A673 (cell line): Measurements from ENCODE around the gene MTM1. TPM values are rescaled to one million over a fixed set of nuclear protein-coding genes. Genes with fewer than 3 reads are reported as not detected.

Source experiments
- BruUV-seq: library from RNA; stranded (reverse); fragments of 400-500 nt; replicated peaks from 2 replicates; lab custom pipeline; 2021; lab: Mats Ljungman, UMichigan
- CTCF ChIA-PET: fragments of 300-600 bp; sonication (Branson Sonifier 250); formaldehyde crosslinking; loops from one replicate; lab custom pipeline; 2022; ENCODE audit warnings: antibody characterized with exemption; lab: Charles Lee
- POLR2A ChIA-PET: fragments of 300-600 bp; sonication (Branson Sonifier 250); formaldehyde crosslinking; loops from one replicate; lab custom pipeline; 2022; ENCODE audit warnings: antibody characterized with exemption; ENCODE audit not compliant: low non-redundant PET; lab: Charles Lee
- DNase-seq: peaks from one replicate; pipeline ENCODE4 v3.0.0-alpha.2; 2015; ENCODE audit warnings: low spot score
- H3K27ac ChIP-seq: fragments of 200-600 bp; sonication (generic); 2 replicates; pipeline ENCODE4 v1.5.1; 2016; ENCODE audit warnings: mixed run types, low read depth, mild to moderate bottlenecking, mixed read lengths, antibody characterized with exemption, low read length; ENCODE audit not compliant: poor library complexity, severe bottlenecking
- H3K27me3 ChIP-seq: fragments of 200-600 bp; sonication (generic); replicated peaks from 2 replicates; pipeline ENCODE4 v1.6.1; 2017; ENCODE audit warnings: mixed run types, low read depth, mild to moderate bottlenecking, mixed read lengths, antibody characterized with exemption, low read length; ENCODE audit not compliant: insufficient read depth, poor library complexity
- H3K36me3 ChIP-seq: fragments of 200-600 bp; sonication (generic); 2 replicates; pipeline ENCODE4 v1.6.1; 2016; ENCODE audit warnings: mixed run types, mild to moderate bottlenecking, mixed read lengths, antibody characterized with exemption, low read length; ENCODE audit not compliant: insufficient read depth, poor library complexity, severe bottlenecking
- H3K4me1 ChIP-seq: fragments of 200-600 bp; sonication (generic); 2 replicates; pipeline ENCODE4 v1.6.1; 2017; ENCODE audit warnings: mixed run types, mild to moderate bottlenecking, mixed read lengths, antibody characterized with exemption, low read length; ENCODE audit not compliant: insufficient read depth, poor library complexity, severe bottlenecking
- H3K4me3 ChIP-seq: fragments of 200-600 bp; sonication (generic); 2 replicates; pipeline ENCODE4 v1.5.1; 2016; ENCODE audit warnings: low read depth, mixed run types, mild to moderate bottlenecking, mixed read lengths, low read length; ENCODE audit not compliant: poor library complexity, severe bottlenecking
- H3K9me3 ChIP-seq: fragments of 200-600 bp; sonication (generic); 2 replicates; pipeline ENCODE4 v1.6.1; 2016; ENCODE audit warnings: mixed run types, low read depth, mild to moderate bottlenecking, mixed read lengths, antibody characterized with exemption, low read length; ENCODE audit not compliant: poor library complexity, severe bottlenecking
- EZH2 ChIP-seq: fragments of 200-600 bp; sonication (generic); IDR thresholded peaks from 2 replicates; pipeline ENCODE4 v1.6.1; 2017; ENCODE audit warnings: borderline replicate concordance, low read depth, mild to moderate bottlenecking, mixed read lengths, antibody characterized with exemption, low read length; ENCODE audit not compliant: poor library complexity, severe bottlenecking
- intact Hi-C: fragments of 100-400 bp; cut with micrococcal nuclease; formaldehyde crosslinking; loops from one replicate; pipeline ENCODE4 v1.10.0; 2022; ENCODE audit not compliant: unreplicated experiment
- total RNA-seq: library from RNA; stranded (reverse); gene quantifications from 2 replicates; pipeline ENCODE4 v1.2.3, GENCODE V29; 2021
- TF ChIP-seq, protein P1 (sequence below): fragments of 300-800, 200-600 bp; sonication (generic); conservative IDR thresholded peaks from 2 replicates; pipeline ENCODE4 v1.5.1; 2017; ENCODE audit warnings: low read depth, mild to moderate bottlenecking, antibody characterized with exemption, low read length, moderate library complexity, mixed read lengths

MTM1 gene
- total RNA-seq, 1 experiment from 2014 or later, result 7.1 TPM

GRCh38 chrX:150577174-150577573 is 8.8 kb downstream of the MTM1 start:
- POLR2A ChIA-PET, result no interaction called here
- TF ChIP-seq EZH2, result no peak
- TF ChIP-seq, protein P1, sequence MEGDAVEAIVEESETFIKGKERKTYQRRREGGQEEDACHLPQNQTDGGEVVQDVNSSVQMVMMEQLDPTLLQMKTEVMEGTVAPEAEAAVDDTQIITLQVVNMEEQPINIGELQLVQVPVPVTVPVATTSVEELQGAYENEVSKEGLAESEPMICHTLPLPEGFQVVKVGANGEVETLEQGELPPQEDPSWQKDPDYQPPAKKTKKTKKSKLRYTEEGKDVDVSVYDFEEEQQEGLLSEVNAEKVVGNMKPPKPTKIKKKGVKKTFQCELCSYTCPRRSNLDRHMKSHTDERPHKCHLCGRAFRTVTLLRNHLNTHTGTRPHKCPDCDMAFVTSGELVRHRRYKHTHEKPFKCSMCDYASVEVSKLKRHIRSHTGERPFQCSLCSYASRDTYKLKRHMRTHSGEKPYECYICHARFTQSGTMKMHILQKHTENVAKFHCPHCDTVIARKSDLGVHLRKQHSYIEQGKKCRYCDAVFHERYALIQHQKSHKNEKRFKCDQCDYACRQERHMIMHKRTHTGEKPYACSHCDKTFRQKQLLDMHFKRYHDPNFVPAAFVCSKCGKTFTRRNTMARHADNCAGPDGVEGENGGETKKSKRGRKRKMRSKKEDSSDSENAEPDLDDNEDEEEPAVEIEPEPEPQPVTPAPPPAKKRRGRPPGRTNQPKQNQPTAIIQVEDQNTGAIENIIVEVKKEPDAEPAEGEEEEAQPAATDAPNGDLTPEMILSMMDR, result no peak
- DNase-seq, result no peak
- intact Hi-C loops, result no loop called here
- CTCF ChIA-PET, result no interaction called here
- H3K27me3 ChIP-seq, result no peaks in the 10 kb centered on the region
- H3K4me3 ChIP-seq, result no peak overlapping the region
- H3K9me3 ChIP-seq, result peaks cover 6% of the 10 kb centered on the region
- BruUV-seq, result no TSS peak
- no peak overlapping the region for H3K27ac ChIP-seq
- no peaks in the 10 kb centered on the region for H3K36me3 ChIP-seq
- H3K4me1 ChIP-seq, result peaks cover 18% of the 10 kb centered on the region

GRCh38 chrX:150581093-150581775 is 12.8 kb downstream of the MTM1 start:
- Histone ChIP-seq H3K27ac (no peak overlapping the region), H3K4me3 (no peak overlapping the region), H3K9me3 (peaks cover 6% of the 10 kb centered on the region), H3K36me3 (no peaks in the 10 kb centered on the region), H3K4me1 (no peaks in the 10 kb centered on the region), H3K27me3 (no peaks in the 10 kb centered on the region)
- BruUV-seq, result no TSS peak
- TF ChIP-seq EZH2, result no peak
- TF ChIP-seq, protein P1, result no peak
- intact Hi-C loops, result no loop called here
- CTCF ChIA-PET, result no interaction called here
- peak; percentile 19 for DNase-seq
- POLR2A ChIA-PET, result interaction anchor here (0.6 kb wide), 1 partner anchor 12 kb away, joined by 3 read pairs; no protein-coding TSS in a partner anchor

DNA sequence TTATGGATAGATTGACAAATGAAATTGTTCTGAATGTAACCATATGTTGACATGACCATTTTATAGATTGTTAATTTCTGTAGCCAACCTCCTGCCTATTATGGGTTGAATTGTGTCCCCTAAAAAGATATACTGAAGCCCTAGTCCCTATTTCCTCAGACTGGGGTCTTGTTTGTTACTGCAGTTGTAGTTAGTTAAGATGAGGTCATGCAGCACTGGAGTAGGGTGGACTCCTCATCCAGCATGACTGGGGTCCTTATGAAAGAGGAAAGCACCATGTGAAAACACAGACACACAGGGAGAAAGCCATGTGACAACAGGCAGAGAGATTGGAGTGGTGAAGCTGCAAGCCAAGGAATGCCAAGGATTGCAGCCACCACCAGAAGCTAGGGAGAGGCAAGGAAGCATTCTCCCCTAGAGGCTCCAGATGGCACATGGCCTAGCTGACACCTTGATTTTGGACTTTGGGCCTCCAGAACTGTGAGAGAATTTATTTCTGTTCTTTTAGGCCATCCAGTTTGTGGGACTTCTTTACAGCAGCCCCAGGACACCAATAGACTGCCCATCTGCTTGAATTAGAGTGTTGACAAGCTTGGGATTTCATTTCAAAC is 14.0 kb downstream of the MTM1 start:
- H3K27me3 ChIP-seq, result no peaks in the 10 kb centered on the region
- CTCF ChIA-PET, result no interaction called here
- POLR2A ChIA-PET, result no interaction called here
- intact Hi-C loops, result no loop called here
- no peak overlapping the region for H3K4me3 ChIP-seq
- H3K9me3 ChIP-seq, result peaks cover 6% of the 10 kb centered on the region
- no peaks in the 10 kb centered on the region for H3K4me1 ChIP-seq
- no peaks in the 10 kb centered on the region for H3K36me3 ChIP-seq
- TF ChIP-seq EZH2, result no peak
- TF ChIP-seq, protein P1, result no peak
- DNase-seq, result no peak
- no TSS peak for BruUV-seq
- H3K27ac ChIP-seq, result no peak overlapping the region
